T-cell (primary cell): ENCODE measurements around the gene TSR3. TPM values are rescaled to one million over a fixed set of nuclear protein-coding genes. Genes with fewer than 3 reads are reported as not detected.

Experiments used
- ATAC-seq, 4 experiments: fragments of 200-7000 bp in 3 of 4; fragments of 150-1000 bp in 1 of 4; cut with Tn5 transposase; replicated peaks in 1 of 4; 1 replicate in 3 of 4; 2 replicates in 1 of 4; pipeline ENCODE4 v1.10.0; 2021; ENCODE audit warnings: moderate library complexity in 3 of 4, mild to moderate bottlenecking in 2 of 4, moderate number of reproducible peaks in 1 of 4
- CTCF ChIA-PET, 2 donors: fragments of 300-600 bp; sonication (Branson Sonifier 250); formaldehyde crosslinking; loops; one replicate each; lab custom pipeline; 2022; ENCODE audit warnings: antibody characterized with exemption in 2 of 2; lab: Charles Lee
- POLR2A ChIA-PET, 2 donors: fragments of 300-600 bp; sonication (Branson Sonifier 250); formaldehyde crosslinking; loops; one replicate each; lab custom pipeline; 2022; ENCODE audit warnings: antibody characterized with exemption in 2 of 2; lab: Charles Lee
- DNase-seq, 35 experiments: peaks; one replicate each; pipeline versions ENCODE4 v3.0.0 to v3.0.0-alpha.2; 2013 to 2023
- H3K27ac ChIP-seq: one replicate; pipeline ENCODE4 v1.5.1; 2013; ENCODE audit warnings: low read length
- H3K27me3 ChIP-seq, 2 experiments: replicated peaks in 1 of 2; 1 replicate in 1 of 2; 2 replicates in 1 of 2; pipeline versions ENCODE4 v1.6.1 to v1.7.0; 2013; ENCODE audit warnings: low read length in 1 of 2, mixed read lengths in 1 of 2; ENCODE audit not compliant: control insufficient read depth in 2 of 2, insufficient read depth in 2 of 2; ENCODE audit errors: extremely low read depth in 1 of 2
- H3K36me3 ChIP-seq, 2 donors: 1 replicate in 1 of 2; 2 replicates in 1 of 2; pipeline versions ENCODE4 v1.6.1 to v1.7.0; 2013; ENCODE audit warnings: low read length in 1 of 2; ENCODE audit not compliant: control insufficient read depth in 2 of 2, insufficient read depth in 1 of 2; ENCODE audit errors: extremely low read depth in 1 of 2
- H3K4me1 ChIP-seq, 2 experiments: 1 replicate in 1 of 2; 2 replicates in 1 of 2; pipeline versions ENCODE4 v1.6.1 to v1.7.0; 2013; ENCODE audit warnings: low read length in 2 of 2, mixed read lengths in 1 of 2; ENCODE audit not compliant: insufficient read depth in 2 of 2, control insufficient read depth in 1 of 2; ENCODE audit errors: extremely low read depth in 1 of 2
- H3K4me3 ChIP-seq, 2 donors: 1 replicate in 1 of 2; 2 replicates in 1 of 2; pipeline versions ENCODE4 v1.5.1 to v1.7.0; 2013; ENCODE audit warnings: mild to moderate bottlenecking in 2 of 2, low read length in 1 of 2, moderate library complexity in 1 of 2; ENCODE audit not compliant: control insufficient read depth in 1 of 2; ENCODE audit errors: extremely low read depth in 1 of 2
- H3K9me3 ChIP-seq: 2 replicates; pipeline ENCODE4 v1.7.0; 2013
- H3K27ac Mint-ChIP-seq, 2 donors: one replicate each; pipeline ENCODE4 v1.8.0; 2020 to 2021; ENCODE audit warnings: mild to moderate bottlenecking in 2 of 2, mixed read lengths in 2 of 2
- H3K27me3 Mint-ChIP-seq, 2 donors: one replicate each; pipeline ENCODE4 v1.8.0; 2021 to 2022; ENCODE audit warnings: mixed read lengths in 2 of 2
- H3K36me3 Mint-ChIP-seq: one replicate; pipeline ENCODE4 v1.8.0; 2021; ENCODE audit warnings: mixed read lengths
- H3K4me1 Mint-ChIP-seq, 3 donors: one replicate each; pipeline ENCODE4 v1.8.0; 2020 to 2022; ENCODE audit warnings: mixed read lengths in 3 of 3, mild to moderate bottlenecking in 1 of 3
- H3K4me3 Mint-ChIP-seq, 3 donors: one replicate each; pipeline ENCODE4 v1.8.0; 2020 to 2022; ENCODE audit warnings: mild to moderate bottlenecking in 3 of 3, mixed read lengths in 3 of 3, moderate library complexity in 3 of 3
- H3K9me3 Mint-ChIP-seq, 3 donors: one replicate each; pipeline ENCODE4 v1.8.0; 2020 to 2022; ENCODE audit warnings: mixed read lengths in 3 of 3
- WGBS: methylation state at CpG from one replicate; pipeline ENCODE4 v1.1.5; 2013; ENCODE audit warnings: missing lambda C conversion rate; ENCODE audit not compliant: insufficient coverage; 5-methylcytosine and 5-hydroxymethylcytosine counted together
- total RNA-seq, 35 experiments: library from RNA in 6 of 35; stranded (reverse) in 6 of 35; fragments of 120-200 nt in 1 of 35; gene quantifications; one replicate each; pipeline versions ENCODE4 v1.2.1 to v1.2.4 and lab custom pipeline; 2013 to 2026

Gene TSR3
- total RNA-seq, 5 donors from 2014 or later (not counting 1 experiment from before 2014, with no cell fraction given) = 25.4 to 53.1 (median 48.1) TPM

DNA sequence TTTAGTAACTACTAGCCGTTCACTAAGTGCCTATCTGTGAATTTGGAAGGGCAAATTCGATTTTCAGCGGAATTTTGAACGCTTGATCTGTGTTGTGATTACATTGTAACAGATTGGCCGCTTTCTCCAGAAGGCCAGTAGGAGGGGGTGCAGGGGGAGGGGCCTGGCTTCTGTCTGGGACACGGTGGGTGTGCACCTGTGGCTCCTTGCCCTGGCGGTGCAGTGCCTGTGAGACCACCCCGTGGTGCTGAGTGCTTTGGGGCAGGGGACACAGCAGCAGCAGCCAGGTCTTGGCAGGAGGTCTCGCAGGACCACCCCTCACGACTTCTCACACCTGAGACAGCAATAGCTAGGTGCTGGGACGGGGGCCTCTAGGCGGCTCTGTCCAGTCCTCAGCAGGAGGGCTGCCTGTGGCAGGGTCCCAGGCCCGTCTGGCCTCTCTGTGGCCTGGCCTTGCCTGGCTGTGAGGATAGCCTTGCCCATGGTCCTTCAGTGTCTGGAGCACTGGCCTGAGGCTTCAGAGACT, 40.4 kb downstream of the TSR3 start:
- DNase-seq (no peak), ATAC-seq (no peak)
- Histone ChIP-seq H3K4me1 (peaks cover 20 to 53% of the 10 kb centered on the region in 2 experiments), H3K4me3 (peak overlapping the region; percentile 77 to 87), H3K36me3 (peaks cover 24 to 37% of the 10 kb centered on the region in 2 donors), H3K27ac (peak overlapping the region; percentile 45), H3K9me3 (no peaks in the 10 kb centered on the region), H3K27me3 (no peaks in the 10 kb centered on the region)
- Mint-ChIP-seq H3K4me1 (peaks cover 30 to 50% (median 40%) of the 10 kb centered on the region in 3 donors), H3K9me3 (no peaks in the 10 kb centered on the region), H3K4me3 (peak overlapping the region; percentile 90 to 98 (median 97)), H3K27ac (peak overlapping the region; percentile 94 to 96), H3K36me3 (peaks cover 12% of the 10 kb centered on the region), H3K27me3 (no peaks in the 10 kb centered on the region)
- ChIA-PET CTCF (interaction anchor here in 1 of 2 donors (0.6 kb wide), 1 partner anchor 20 kb away, joined by 7 read pairs; no protein-coding TSS in a partner anchor), POLR2A (no interaction called here)
- WGBS = 23% methylated on average over 13 of the region's 13 CpGs

DNA sequence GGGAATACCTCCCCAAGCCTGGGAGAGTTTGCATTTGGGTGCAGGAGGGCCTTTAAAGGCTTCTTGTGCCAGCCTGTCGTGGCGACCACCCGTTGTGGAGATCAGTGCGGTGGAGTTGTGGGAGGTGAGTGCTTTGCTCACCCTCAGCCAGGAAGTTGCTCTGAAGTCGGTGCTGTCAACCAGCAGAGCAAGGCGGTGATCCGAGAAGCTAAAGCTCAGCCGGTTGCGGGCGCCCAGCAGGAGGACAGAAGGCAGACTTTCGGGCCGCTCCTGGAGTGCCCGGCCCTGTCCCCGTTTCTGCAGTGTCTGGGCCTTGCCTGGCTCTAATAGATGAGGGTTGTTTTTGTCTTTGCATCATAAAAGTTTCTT, 40.9 kb downstream of the TSR3 start:
- H3K36me3 ChIP-seq = peaks cover 19 to 32% of the 10 kb centered on the region in 2 donors
- ChIA-PET POLR2A (no interaction called here), CTCF (no interaction called here)
- Mint-ChIP-seq H3K27me3 (no peaks in the 10 kb centered on the region), H3K4me1 (peaks cover 35 to 51% (median 37%) of the 10 kb centered on the region in 3 donors), H3K27ac (peak overlapping the region; percentile 94 to 96), H3K9me3 (no peaks in the 10 kb centered on the region), H3K36me3 (peaks cover 8% of the 10 kb centered on the region), H3K4me3 (peak overlapping the region; percentile 90 to 98 (median 97))
- ATAC-seq = no peak
- 0% methylated on average over 14 of the region's 14 CpGs for WGBS
- peak overlapping the region; percentile 77 to 87 for H3K4me3 ChIP-seq
- H3K27ac ChIP-seq = peak overlapping the region; percentile 62
- peak in 15 of 35 experiments; percentile 20 to 53 (median 32) for DNase-seq
- H3K27me3 ChIP-seq = no peaks in the 10 kb centered on the region
- no peaks in the 10 kb centered on the region for H3K9me3 ChIP-seq
- H3K4me1 ChIP-seq = peaks cover 20 to 56% of the 10 kb centered on the region in 2 experiments

GRCh38 chr16:1309888-1310831, 41.5 kb downstream of the TSR3 start:
- Mint-ChIP-seq H3K9me3 (no peaks in the 10 kb centered on the region), H3K4me3 (peak overlapping the region; percentile 90 to 98 (median 97)), H3K27ac (peak overlapping the region; percentile 94 to 96), H3K36me3 (peaks cover 3% of the 10 kb centered on the region), H3K4me1 (peaks cover 35 to 55% (median 37%) of the 10 kb centered on the region in 3 donors), H3K27me3 (no peaks in the 10 kb centered on the region)
- DNase-seq (peak in 34 of 35 experiments; percentile 33 to 74 (median 56)), ATAC-seq (peak; percentile 15 to 52 (median 36))
- Histone ChIP-seq H3K27ac (peak overlapping the region; percentile 62), H3K4me3 (peak overlapping the region; percentile 77 to 87), H3K27me3 (no peaks in the 10 kb centered on the region), H3K36me3 (peaks cover 15 to 26% of the 10 kb centered on the region in 2 donors), H3K9me3 (no peaks in the 10 kb centered on the region), H3K4me1 (peaks cover 20 to 62% of the 10 kb centered on the region in 2 experiments)
- ChIA-PET POLR2A (no interaction called here), CTCF (no interaction called here)
- under 1% methylated on average over 68 of the region's 77 CpGs for WGBS

GRCh38 chr16:1308977-1309885, 42.4 kb downstream of the TSR3 start, which contains the start of gene UBE2I:
Gene UBE2I (plus strand): TSS chr16:1309636. CDS start chr16:1314031, 4,395 bp downstream.
- peaks cover 3% of the 10 kb centered on the region for H3K36me3 Mint-ChIP-seq
- ChIA-PET POLR2A (interaction anchor here in 1 of 2 donors (0.6 kb wide), 1 partner anchor 9 kb away, joined by 3 read pairs; no protein-coding TSS in a partner anchor), CTCF (interaction anchor here in 1 of 2 donors (0.5 kb wide), 1 partner anchor 22 kb away, joined by 3 read pairs; no protein-coding TSS in a partner anchor)
- DNase-seq (peak; percentile 87 to 100 (median 95)), ATAC-seq (peak; percentile 74 to 83 (median 76))
- Histone ChIP-seq H3K9me3 (no peaks in the 10 kb centered on the region), H3K27ac (peak within 1 kb of the TSS; percentile 99), H3K36me3 (peaks cover 15 to 16% of the 10 kb centered on the region in 2 donors), H3K27me3 (no peaks in the 10 kb centered on the region), H3K4me1 (peaks cover 20 to 61% of the 10 kb centered on the region in 2 experiments), H3K4me3 (peak within 1 kb of the TSS; percentile 77 to 87)
- no peaks in the 10 kb centered on the region for H3K27me3 Mint-ChIP-seq
- H3K9me3 Mint-ChIP-seq = no peaks in the 10 kb centered on the region
- H3K27ac Mint-ChIP-seq = peak within 1 kb of the TSS; percentile 99 to 100
- under 1% methylated on average over 106 of the region's 117 CpGs for WGBS
- H3K4me1 Mint-ChIP-seq = peaks cover 40 to 58% (median 42%) of the 10 kb centered on the region in 3 donors
- H3K4me3 Mint-ChIP-seq = peak within 1 kb of the TSS; percentile 90 to 98 (median 97)

- peaks cover 3% of the 10 kb centered on the region for H3K36me3 Mint-ChIP-seq
- DNase-seq = peak in 1 of 35 experiments; percentile 15
- H3K4me3 Mint-ChIP-seq = peak overlapping the region; percentile 79 to 85 (median 83)
- Histone ChIP-seq H3K9me3 (no peaks in the 10 kb centered on the region), H3K4me3 (peak overlapping the region; percentile 33 to 72), H3K36me3 (peaks cover 7 to 8% of the 10 kb centered on the region in 2 donors), H3K27me3 (no peaks in the 10 kb centered on the region), H3K4me1 (peaks cover 23 to 61% of the 10 kb centered on the region in 2 experiments), H3K27ac (peak overlapping the region; percentile 56)
- peaks cover 45 to 64% (median 47%) of the 10 kb centered on the region in 3 donors for H3K4me1 Mint-ChIP-seq
- ATAC-seq = no peak
- peak overlapping the region in 1 of 2 donors; percentile 36 for H3K27ac Mint-ChIP-seq
- CTCF ChIA-PET = interaction anchor here in 1 of 2 donors (0.5 kb wide), 1 partner anchor 23 kb away, joined by 3 read pairs; no protein-coding TSS in a partner anchor
- POLR2A ChIA-PET = interaction anchor here in 1 of 2 donors (0.6 kb wide), 1 partner anchor 9 kb away, joined by 3 read pairs; no protein-coding TSS in a partner anchor
- 4% methylated on average over 28 of the region's 43 CpGs for WGBS
- H3K27me3 Mint-ChIP-seq = no peaks in the 10 kb centered on the region
- no peaks in the 10 kb centered on the region for H3K9me3 Mint-ChIP-seq
These were observed 43.4 kb downstream of the TSR3 start for GRCh38 chr16:1308036-1308976.
